GM12878 (cell line): Measurements from ENCODE around the gene AJM1. TPM values are rescaled to one million over a fixed set of nuclear protein-coding genes. Genes with fewer than 3 reads are reported as not detected.
A peak's percentile ranks its signal among the peaks of the same experiment; 100 is the strongest.
"Not testable (repeated sequence)": the region's sequence is repeated elsewhere in the genome, so short reads cannot be mapped to it uniquely, and the experiment has no call there.

Experiments
- ATAC-seq: fragments of 200-7000 bp; cut with Tn5 transposase; 3 replicates; pipeline ENCODE4 v1.9.1; 2020; ENCODE audit warnings: mild to moderate bottlenecking, moderate library complexity
- BruUV-seq: library from RNA; stranded (reverse); fragments of 400-500 nt; replicated peaks from 2 replicates; lab custom pipeline; 2021; lab: Mats Ljungman, UMichigan
- CTCF ChIA-PET: fragments of 300-600 bp; sonication (Branson Sonifier 250); formaldehyde crosslinking; extraction: SDS; loops from one replicate; lab custom pipeline; 2021; ENCODE audit warnings: inconsistent platforms; lab: Yijun Ruan, JAX
- POLR2A ChIA-PET: fragments of 350-600 bp; formaldehyde crosslinking; extraction: SDS; loops from one replicate; lab custom pipeline; 2021; ENCODE audit warnings: inconsistent platforms; lab: Charles Lee
- RAD21 ChIA-PET: fragments of 300-600 bp; sonication (Branson Sonifier 250); formaldehyde crosslinking; loops from one replicate; lab custom pipeline; 2023; ENCODE audit warnings: antibody characterized with exemption; ENCODE audit not compliant: unreplicated experiment; lab: Charles Lee
- SMC1A ChIA-PET: fragments of 300-600 bp; sonication (Branson Sonifier 250); formaldehyde crosslinking; loops from one replicate; lab custom pipeline; 2023; ENCODE audit not compliant: unreplicated experiment, uncharacterized antibody; lab: Charles Lee
- DNase-seq: peaks from one replicate; pipeline ENCODE4 v3.0.0-alpha.2; 2011; ENCODE audit warnings: low read depth, low spot score
- FAIRE-seq: peaks from 3 replicates; lab custom pipeline; 2011; peaks lifted over from hg19 to GRCh38; lab: Jason Lieb, UNC
- H2AFZ ChIP-seq: 2 replicates; pipeline ENCODE4 v1.6.0; 2011; ENCODE audit warnings: low read depth, low read length, control low read depth; ENCODE audit not compliant: control insufficient read depth
- H3K27ac ChIP-seq: 2 replicates; pipeline ENCODE4 v1.5.1; 2011; ENCODE audit warnings: control low read depth; ENCODE audit not compliant: control insufficient read depth, insufficient read depth
- H3K27me3 ChIP-seq, 2 experiments: replicated peaks in 1 of 2; 2 replicates each; pipeline versions ENCODE4 v1.6.0 to v1.6.1; 2011; ENCODE audit warnings: low read length in 1 of 2; ENCODE audit not compliant: control insufficient read depth in 2 of 2, insufficient read depth in 2 of 2
- H3K36me3 ChIP-seq, 2 experiments: 2 replicates each; pipeline ENCODE4 v1.5.1; 2011; ENCODE audit warnings: low read length in 1 of 2; ENCODE audit not compliant: control insufficient read depth in 2 of 2, insufficient read depth in 2 of 2
- H3K4me1 ChIP-seq: 2 replicates; pipeline ENCODE4 v1.6.1; 2011; ENCODE audit warnings: mild to moderate bottlenecking, low read length, moderate library complexity, mixed read lengths; ENCODE audit not compliant: control insufficient read depth, insufficient read depth
- H3K4me2 ChIP-seq: 2 replicates; pipeline ENCODE4 v1.6.0; 2011; ENCODE audit warnings: control low read depth; ENCODE audit not compliant: control insufficient read depth, insufficient read depth
- H3K4me3 ChIP-seq: fragments of 200-600 bp; sonication (generic); 2 replicates; pipeline ENCODE4 v1.5.1; 2016
- H3K79me2 ChIP-seq: 2 replicates; pipeline ENCODE4 v1.6.0; 2011; ENCODE audit warnings: low read length; ENCODE audit not compliant: control insufficient read depth, insufficient read depth
- H3K9ac ChIP-seq: 2 replicates; pipeline ENCODE4 v1.8.0; 2011; ENCODE audit warnings: low read length, control low read depth, mixed read lengths; ENCODE audit not compliant: control insufficient read depth, insufficient read depth
- H3K9me3 ChIP-seq: replicated peaks from 3 replicates; pipeline ENCODE4 v1.5.1; 2011; ENCODE audit warnings: mild to moderate bottlenecking, low read length; ENCODE audit not compliant: control insufficient read depth, insufficient read depth
- H4K20me1 ChIP-seq: 2 replicates; pipeline ENCODE4 v1.6.0; 2011; ENCODE audit not compliant: control insufficient read depth, insufficient read depth
- BRCA1 ChIP-seq: IDR thresholded peaks from 2 replicates; pipeline ENCODE4 v1.6.1; 2011; ENCODE audit warnings: low read depth, low read length, improper control_type of control experiment
- CEBPB ChIP-seq, 2 experiments: fragments of 150-350 bp in 1 of 2; IDR thresholded peaks; 2 replicates each; pipeline ENCODE4 v1.6.1; 2012 to 2014; ENCODE audit warnings: low read depth in 2 of 2, low read length in 2 of 2, borderline replicate concordance in 1 of 2, inconsistent platforms in 1 of 2
- POLR2A ChIP-seq: IDR thresholded peaks from 2 replicates; pipeline ENCODE4 v1.6.1; 2011; ENCODE audit warnings: low read depth, mild to moderate bottlenecking, low read length
- POU2F2 ChIP-seq: IDR thresholded peaks from 3 replicates; pipeline ENCODE4 v1.6.1; 2011; ENCODE audit warnings: low read depth, mild to moderate bottlenecking, low read length, borderline replicate concordance
- WGBS: methylation state at CpG from one replicate; pipeline ENCODE4 v1.1.6; 2016; ENCODE audit warnings: low lambda C conversion rate; ENCODE audit not compliant: insufficient replicate concordance, insufficient coverage; ENCODE audit errors: missing lambda C conversion rate; 5-methylcytosine and 5-hydroxymethylcytosine counted together
- in situ Hi-C: fragments of 300-500 bp; cut with MboI; formaldehyde crosslinking; loops from 9 replicates; pipeline ENCODE4 v1.14.3; 2018; ENCODE audit warnings: mixed read lengths
- intact Hi-C: fragments of 100-400 bp; cut with micrococcal nuclease; formaldehyde crosslinking; loops from one replicate; pipeline ENCODE4 v1.14.2; 2022; ENCODE audit not compliant: unreplicated experiment
- polyA plus RNA-seq, 11 experiments: library from polyadenylated mRNA; depleted of rRNA in 4 of 11; unstranded in 6 of 11; stranded (reverse) in 5 of 11; fragments of >200 nt; fragmentation: Nextera tagmentation in 4 of 11; fragmentation: Illumina TruSeq in 1 of 11; extraction: Ambion mirVana in 4 of 11; extraction: Trizol in 1 of 11; gene quantifications; 1 replicate in 1 of 11; 2 replicates in 10 of 11; pipeline versions ENCODE4 v1.2.1 to v1.2.3, GENCODE V29; 2011 to 2016; ENCODE audit warnings: inconsistent platforms in 2 of 11, missing spikeins in 2 of 11, low read depth in 1 of 11
- total RNA-seq, 4 experiments: library from RNA; depleted of rRNA in 3 of 4; stranded (reverse); fragments of >200 nt in 3 of 4; fragmentation: Illumina TruSeq in 1 of 4; extraction: Trizol in 1 of 4; gene quantifications; 2 replicates each; pipeline versions ENCODE4 v1.2.1 to v1.2.3, GENCODE V29; 2013 to 2021
- TF ChIP-seq, protein P1 (sequence below): IDR thresholded peaks from 2 replicates; pipeline ENCODE4 v1.6.1; 2012; ENCODE audit warnings: low read depth, low read length, improper control_type of control experiment

AJM1 gene
- total and polyA plus RNA-seq, 10 of the 15 experiments (the other 5 are each of a cell fraction or from before 2014, with no cell fraction given) = 0.06 to 2.5 (median 1.0) TPM; not detected in 2

- in situ Hi-C loops = no loop called here
- Histone ChIP-seq H3K4me1 (no peaks in the 10 kb centered on the region), H3K9me3 (no peaks in the 10 kb centered on the region), H2AFZ (no peak overlapping the region), H3K36me3 (peaks cover 3 to 12% of the 10 kb centered on the region in 2 experiments; a peak in 3 of 4 replicates), H3K4me2 (no peak overlapping the region), H3K27me3 (no peaks in the 10 kb centered on the region), H3K27ac (no peak overlapping the region), H3K79me2 (no peaks in the 10 kb centered on the region), H3K4me3 (no peak overlapping the region), H3K9ac (no peak overlapping the region), H4K20me1 (no peaks in the 10 kb centered on the region)
- intact Hi-C loops = no loop called here
- no peak for FAIRE-seq
- no TSS peak for BruUV-seq
- no peak for ATAC-seq
- no peak for TF ChIP-seq POU2F2
- TF ChIP-seq BRCA1 = no peak
- no peak for TF ChIP-seq CEBPB (IDR thresholded peaks at IDR 0.05; ENCODE audit: borderline replicate concordance in 1 of 2, low read depth in 2 of 2, low read length in 2 of 2)
- TF ChIP-seq, protein P1, sequence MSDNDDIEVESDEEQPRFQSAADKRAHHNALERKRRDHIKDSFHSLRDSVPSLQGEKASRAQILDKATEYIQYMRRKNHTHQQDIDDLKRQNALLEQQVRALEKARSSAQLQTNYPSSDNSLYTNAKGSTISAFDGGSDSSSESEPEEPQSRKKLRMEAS = no peak
- ChIA-PET SMC1A (no interaction called here), RAD21 (no interaction called here), POLR2A (no interaction called here), CTCF (interaction anchor here (1.5 kb wide), 1 partner anchor 10 kb away, joined by 4 read pairs; the partner anchor contains the start of gene AJM1)
- WGBS = 96% methylated on average over 9 of the region's 9 CpGs
- DNase-seq = no peak
Measured at GRCh38 chr9:136832581-136832980, 9.7 kb upstream of the AJM1 start.

GRCh38 chr9:136833381-136834048 is 8.8 kb upstream of the AJM1 start:
- H3K9me3 ChIP-seq, RAD21 ChIA-PET, FAIRE-seq, H3K4me1 ChIP-seq, ATAC-seq, H3K4me3 ChIP-seq, H3K27ac ChIP-seq, in situ Hi-C loops, BruUV-seq, H2AFZ ChIP-seq: not testable (repeated sequence)
- peaks cover 3 to 12% of the 10 kb centered on the region in 2 experiments; a peak in 3 of 4 replicates for H3K36me3 ChIP-seq
- CTCF ChIA-PET = interaction anchor here (0.7 to 1.5 kb wide), 3 partner anchors 9 to 202 kb away, joined by 3 to 4 read pairs (median 3); partner anchors contain the start of gene AJM1
- peak; percentile 43; the same call in 1 of the 2 replicates for TF ChIP-seq POLR2A
- TF ChIP-seq, all 136 proteins: peak for 1; not testable (repeated sequence) for 135
- SMC1A ChIA-PET, DNase-seq, H4K20me1 ChIP-seq, H3K27me3 ChIP-seq, H3K9ac ChIP-seq, intact Hi-C loops, H3K79me2 ChIP-seq, H3K4me2 ChIP-seq: not testable (repeated sequence)
- POLR2A ChIA-PET = interaction anchor here (0.6 kb wide), 1 partner anchor 11 kb away, joined by 3 read pairs; no protein-coding TSS in a partner anchor
- 86% methylated on average over 16 of the region's 16 CpGs for WGBS
